IPS-18c (cell line): ENCODE results near the gene WDR37.

Source experiments
- H3K4me3 ChIP-seq: 2 replicates; pipeline ENCODE4 v1.7.0; 2013; ENCODE audit warnings: low read depth, mild to moderate bottlenecking, low read length, moderate library complexity; ENCODE audit not compliant: insufficient read depth
- H3K9me3 ChIP-seq: one replicate; pipeline ENCODE4 v1.6.1; 2013; ENCODE audit warnings: mild to moderate bottlenecking, low read length, moderate library complexity; ENCODE audit not compliant: control insufficient read depth, insufficient read depth

Gene WDR37

GRCh38 chr10:1093696-1094095 is 37.5 kb downstream of the WDR37 start:
- Histone ChIP-seq H3K4me3 (no peak overlapping the region), H3K9me3 (no peaks in the 10 kb centered on the region)

GRCh38 chr10:1094112-1095057 is 38.2 kb downstream of the WDR37 start:
- Histone ChIP-seq H3K4me3 (no peak overlapping the region), H3K9me3 (no peaks in the 10 kb centered on the region)

- Histone ChIP-seq H3K4me3 (no peak overlapping the region), H3K9me3 (no peaks in the 10 kb centered on the region)
Measured at GRCh38 chr10:1095498-1095897, 39.3 kb downstream of the WDR37 start.

- no peaks in the 10 kb centered on the region for H3K9me3 ChIP-seq
Measured at GRCh38 chr10:1096287-1096889, 40.2 kb downstream of the WDR37 start.

DNA sequence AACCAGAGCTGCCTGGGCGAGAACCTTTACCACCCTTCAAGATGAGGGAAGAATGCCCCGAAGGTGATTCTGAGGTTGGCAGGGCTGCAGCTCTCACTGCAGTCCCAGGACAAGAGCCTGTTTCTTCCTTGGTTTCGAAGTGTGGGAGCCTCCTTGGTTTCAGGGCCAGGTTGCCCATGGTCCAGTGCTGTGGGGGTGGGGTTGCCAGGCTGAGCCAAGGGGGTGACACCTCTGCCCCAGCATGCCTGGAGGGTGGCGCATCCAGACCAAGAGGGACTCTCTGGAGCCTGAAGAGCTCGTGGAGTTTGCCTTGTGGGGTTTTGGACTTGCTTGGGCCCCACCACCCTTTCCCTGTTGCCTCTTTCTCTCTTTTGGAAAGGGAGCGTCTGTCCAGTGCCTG is 41.3 kb downstream of the WDR37 start:
- Histone ChIP-seq H3K9me3 (no peaks in the 10 kb centered on the region), H3K4me3 (no peak overlapping the region)

More at GRCh38 chr10:1096287-1096889, 40.2 kb downstream of the WDR37 start:
- no peak overlapping the region for H3K4me3 ChIP-seq

DNA sequence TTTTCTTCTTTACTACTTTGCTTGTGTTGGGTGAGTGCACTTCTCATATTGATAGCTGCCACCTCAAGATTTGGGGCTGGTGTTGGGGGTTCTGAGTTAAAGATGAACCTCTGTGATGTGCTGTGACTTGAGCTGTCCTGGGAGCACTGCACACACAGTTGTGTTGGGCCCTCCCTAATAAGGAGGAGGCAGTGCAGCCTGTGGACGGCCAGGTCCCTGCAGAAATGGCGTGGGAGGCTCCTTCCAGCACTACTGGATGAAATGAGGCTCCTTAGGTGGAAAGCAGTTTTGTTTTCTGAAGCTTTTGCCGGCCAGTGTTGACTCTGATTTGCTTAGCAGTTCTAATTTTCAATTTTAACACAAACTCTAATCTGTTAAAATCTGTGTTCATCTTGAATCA is 44.0 kb downstream of the WDR37 start:
- no peaks in the 10 kb centered on the region for H3K9me3 ChIP-seq
- no peak overlapping the region for H3K4me3 ChIP-seq

GRCh38 chr10:1100691-1101368 is 44.6 kb downstream of the WDR37 start:
- Histone ChIP-seq H3K9me3 (no peaks in the 10 kb centered on the region), H3K4me3 (no peak overlapping the region)

DNA sequence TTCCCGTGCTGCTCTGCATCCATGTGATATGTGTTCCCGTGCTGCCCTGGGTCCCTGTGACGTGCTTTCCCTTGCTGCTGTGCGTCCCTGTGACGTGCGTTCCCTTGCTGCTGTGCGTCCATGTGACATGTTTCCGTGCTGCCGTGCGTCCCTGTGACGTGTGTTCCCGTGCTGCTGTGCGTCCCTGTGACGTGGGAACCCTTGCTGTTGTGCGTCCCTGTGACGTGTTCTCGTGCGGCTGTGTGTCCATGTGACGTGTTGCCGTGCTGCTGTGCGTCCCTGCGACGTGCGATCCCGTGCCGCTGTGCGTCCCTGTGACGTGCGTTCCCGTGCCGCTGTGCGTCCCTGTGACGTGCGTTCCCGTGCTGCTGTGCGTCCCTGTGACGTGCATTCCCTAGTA is 45.8 kb downstream of the WDR37 start:
- Histone ChIP-seq H3K4me3 (no peak overlapping the region), H3K9me3 (no peaks in the 10 kb centered on the region)

DNA sequence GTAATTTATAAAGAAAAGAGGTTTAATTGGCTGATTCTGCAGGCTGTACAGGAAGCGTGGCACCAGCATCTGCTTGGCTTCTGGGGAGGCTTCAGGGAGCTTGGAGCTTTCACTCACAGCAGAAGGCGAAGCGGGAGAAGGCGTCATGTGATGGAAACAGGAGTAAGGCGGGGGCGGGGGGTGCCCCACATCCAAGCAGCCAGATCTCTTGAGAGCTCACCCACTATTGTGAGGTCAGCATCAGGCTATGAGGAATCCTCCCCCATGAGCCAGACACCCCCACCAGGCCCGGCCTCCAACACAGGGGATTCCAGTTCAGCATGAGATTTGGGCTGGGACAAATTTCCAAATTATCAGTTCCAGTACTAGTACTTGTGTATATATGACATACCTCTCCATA is 46.2 kb downstream of the WDR37 start:
- no peaks in the 10 kb centered on the region for H3K9me3 ChIP-seq
- H3K4me3 ChIP-seq, result no peak overlapping the region

DNA sequence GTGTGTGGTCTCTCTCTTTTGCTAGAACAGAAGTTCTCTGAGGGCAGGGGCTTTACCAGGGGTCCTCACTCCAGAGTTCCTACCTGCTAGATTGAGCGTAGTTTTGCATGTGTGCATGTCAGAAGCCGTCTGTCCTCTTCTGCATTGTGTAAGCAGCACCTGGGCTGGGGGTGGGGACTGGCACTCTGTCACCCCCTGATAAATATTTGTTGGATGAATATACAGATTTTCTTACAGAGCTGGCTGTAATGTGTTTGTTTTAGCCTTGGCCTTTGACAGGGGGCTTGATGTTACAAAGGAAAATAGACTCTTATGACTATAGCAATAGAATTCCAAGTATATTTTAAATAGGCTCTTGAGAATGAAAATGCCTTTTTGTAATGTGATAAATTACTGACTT is 46.6 kb downstream of the WDR37 start:
- no peak overlapping the region for H3K4me3 ChIP-seq
- H3K9me3 ChIP-seq, result no peaks in the 10 kb centered on the region

DNA sequence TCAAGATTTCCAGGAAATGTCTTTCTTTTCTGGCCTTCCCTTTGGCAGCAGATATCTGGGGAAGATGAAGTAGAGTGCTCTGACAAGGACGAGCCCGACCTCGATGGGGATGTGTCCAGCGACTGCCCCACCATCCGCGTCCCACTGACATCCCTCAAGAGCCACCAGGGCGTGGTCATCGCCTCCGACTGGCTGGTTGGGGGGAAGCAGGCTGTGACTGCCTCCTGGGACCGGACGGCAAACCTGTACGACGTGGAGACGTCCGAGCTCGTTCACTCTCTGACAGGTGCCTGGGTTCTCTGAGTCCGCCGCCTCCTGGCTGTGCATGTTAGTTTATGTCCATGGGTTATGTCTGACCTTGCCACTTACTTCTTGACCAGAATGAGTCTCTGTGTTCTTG is 47.4 kb downstream of the WDR37 start:
- no peaks in the 10 kb centered on the region for H3K9me3 ChIP-seq
- no peak overlapping the region for H3K4me3 ChIP-seq

DNA sequence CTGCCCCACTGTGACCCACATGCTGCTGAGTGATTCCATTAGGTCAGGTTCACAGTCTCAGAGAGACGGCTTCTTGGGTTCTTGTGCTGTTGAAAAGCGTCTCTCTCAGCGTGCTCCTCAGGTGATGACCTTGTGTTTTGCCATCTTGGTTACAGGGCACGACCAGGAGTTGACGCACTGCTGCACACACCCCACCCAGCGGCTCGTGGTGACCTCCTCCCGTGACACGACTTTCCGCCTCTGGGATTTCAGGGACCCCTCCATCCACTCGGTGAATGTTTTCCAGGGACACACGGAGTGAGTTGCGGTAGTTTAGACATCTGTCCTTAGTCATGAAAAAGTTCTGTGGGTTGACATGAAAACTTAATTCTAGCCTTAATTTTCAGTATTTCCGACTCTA is 48.8 kb downstream of the WDR37 start:
- Histone ChIP-seq H3K9me3 (no peaks in the 10 kb centered on the region), H3K4me3 (no peak overlapping the region)

DNA sequence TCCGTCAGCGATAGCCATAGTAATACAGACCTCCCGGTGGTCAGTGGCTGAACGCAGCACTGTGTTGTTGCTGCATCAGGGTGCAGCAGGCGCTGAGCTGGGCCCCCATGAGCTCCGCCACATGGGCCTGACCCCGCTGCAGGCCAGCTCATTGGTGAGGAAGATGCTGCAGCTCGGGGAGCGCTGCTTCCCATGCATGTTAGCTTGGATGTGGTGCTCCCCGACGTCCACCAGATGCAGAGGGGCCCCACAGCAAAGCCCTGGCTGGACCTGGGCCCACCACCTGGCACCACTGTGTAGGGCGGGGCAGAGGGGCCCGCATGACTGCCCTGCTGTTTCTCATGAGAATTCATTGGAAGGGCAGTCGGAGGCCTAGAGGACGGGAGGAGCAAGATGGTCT is 50.8 kb downstream of the WDR37 start:
- Histone ChIP-seq H3K4me3 (no peak overlapping the region), H3K9me3 (no peaks in the 10 kb centered on the region)

GRCh38 chr10:1107679-1108078 is 51.5 kb downstream of the WDR37 start:
- no peak overlapping the region for H3K4me3 ChIP-seq
- H3K9me3 ChIP-seq, result no peaks in the 10 kb centered on the region

- no peaks in the 10 kb centered on the region for H3K9me3 ChIP-seq
- no peak overlapping the region for H3K4me3 ChIP-seq
Measured at GRCh38 chr10:1109795-1110673, 53.8 kb downstream of the WDR37 start.

GRCh38 chr10:1110674-1111119 is 54.5 kb downstream of the WDR37 start:
- no peak overlapping the region for H3K4me3 ChIP-seq
- no peaks in the 10 kb centered on the region for H3K9me3 ChIP-seq

GRCh38 chr10:1114315-1114714 is 58.1 kb downstream of the WDR37 start:
- H3K9me3 ChIP-seq, result no peaks in the 10 kb centered on the region

More at GRCh38 chr10:1114315-1114714, 58.1 kb downstream of the WDR37 start:
- H3K4me3 ChIP-seq, result no peak overlapping the region
